Measurements from ENCODE around the gene CRIP1.

Gene CRIP1

GRCh38 chr14:105492031-105492970 lies 5.6 kb downstream of the CRIP1 start:
- in situ Hi-C loops (cut with HindIII; ENCODE audit: low sequenced_read_pairs) = no loop called here

- in situ Hi-C loops (cut with HindIII; ENCODE audit: low sequenced_read_pairs) = no loop called here
Measured at GRCh38 chr14:105492971-105493871, 6.5 kb downstream of the CRIP1 start.

- in situ Hi-C loops (cut with HindIII; ENCODE audit: low sequenced_read_pairs) = no loop called here
Measured at GRCh38 chr14:105493921-105494605, 7.4 kb downstream of the CRIP1 start.

GRCh38 chr14:105494606-105494929 lies 7.9 kb downstream of the CRIP1 start:
- in situ Hi-C loops (cut with HindIII; ENCODE audit: low sequenced_read_pairs) = no loop called here

- in situ Hi-C loops (cut with HindIII; ENCODE audit: low sequenced_read_pairs) = no loop called here
Measured at GRCh38 chr14:105495101-105495989, 8.7 kb downstream of the CRIP1 start.

- in situ Hi-C loops (cut with HindIII; ENCODE audit: low sequenced_read_pairs) = no loop called here
Measured at GRCh38 chr14:105495990-105496830, 9.5 kb downstream of the CRIP1 start.

- in situ Hi-C loops (cut with HindIII; ENCODE audit: low sequenced_read_pairs) = no loop called here
Measured at GRCh38 chr14:105496831-105497591, 10.3 kb downstream of the CRIP1 start.

- in situ Hi-C loops (cut with HindIII; ENCODE audit: low sequenced_read_pairs) = no loop called here
Measured at GRCh38 chr14:105497671-105498429, 11.2 kb downstream of the CRIP1 start.

GRCh38 chr14:105498430-105499255 lies 12.0 kb downstream of the CRIP1 start:
- in situ Hi-C loops (cut with HindIII; ENCODE audit: low sequenced_read_pairs) = no loop called here

GRCh38 chr14:105499256-105500035 lies 12.8 kb downstream of the CRIP1 start:
- in situ Hi-C loops (cut with HindIII; ENCODE audit: low sequenced_read_pairs) = no loop called here

- in situ Hi-C loops (cut with HindIII; ENCODE audit: low sequenced_read_pairs) = no loop called here
Measured at GRCh38 chr14:105500036-105500725, 13.5 kb downstream of the CRIP1 start.

GRCh38 chr14:105500726-105501101 lies 14.0 kb downstream of the CRIP1 start:
- in situ Hi-C loops (cut with HindIII; ENCODE audit: low sequenced_read_pairs) = no loop called here

- in situ Hi-C loops (cut with HindIII; ENCODE audit: low sequenced_read_pairs) = no loop called here
Measured at GRCh38 chr14:105501504-105502291, 15.0 kb downstream of the CRIP1 start.

GRCh38 chr14:105502446-105503295 lies 16.0 kb downstream of the CRIP1 start:
- in situ Hi-C loops (cut with HindIII; ENCODE audit: low sequenced_read_pairs) = no loop called here

Measured in DLD1 (cell line).